Endothelial cell of umbilical vein (primary cell): ENCODE data around the gene PIRT. TPM values are rescaled to one million over a fixed set of nuclear protein-coding genes. Genes with fewer than 3 reads are reported as not detected.

Source experiments
- BruUV-seq: library from RNA; stranded (reverse); fragments of 400-500 nt; replicated peaks from 2 replicates; lab custom pipeline; 2021; lab: Mats Ljungman, UMichigan
- CTCF ChIA-PET: fragments of 300-600, 350-600 bp; sonication (Branson Sonifier 250); formaldehyde crosslinking; loops from one replicate; lab custom pipeline; 2021; ENCODE audit warnings: antibody characterized with exemption, inconsistent platforms; lab: Charles Lee
- POLR2A ChIA-PET: fragments of 300-600, 350-600 bp; sonication (Branson Sonifier 250); formaldehyde crosslinking; loops from one replicate; lab custom pipeline; 2021; ENCODE audit warnings: antibody characterized with exemption, inconsistent platforms; lab: Charles Lee
- DNase-seq: peaks from one replicate; pipeline ENCODE4 v3.0.0-alpha.2; 2011; ENCODE audit warnings: low read depth, low spot score
- FAIRE-seq: peaks from 2 replicates; lab custom pipeline; 2011; peaks lifted over from hg19 to GRCh38; lab: Jason Lieb, UNC
- H2AFZ ChIP-seq: 2 replicates; pipeline ENCODE4 v1.6.0; 2012; ENCODE audit warnings: low read depth, low read length, control low read depth, inconsistent platforms
- H3K27ac ChIP-seq: 2 replicates; pipeline ENCODE4 v1.5.1; 2011; ENCODE audit warnings: low read depth, mild to moderate bottlenecking, control low read depth, low read length, moderate library complexity; ENCODE audit not compliant: insufficient read depth
- H3K27me3 ChIP-seq, 2 experiments: 2 replicates each; pipeline versions ENCODE4 v1.6.0 to v1.6.1; 2011; ENCODE audit warnings: low read length in 2 of 2, mixed read lengths in 1 of 2; ENCODE audit not compliant: control insufficient read depth in 2 of 2, insufficient read depth in 2 of 2
- H3K36me3 ChIP-seq, 2 experiments: 2 replicates in 1 of 2; 3 replicates in 1 of 2; pipeline ENCODE4 v1.5.1; 2011; ENCODE audit warnings: low read length in 2 of 2, mild to moderate bottlenecking in 1 of 2, moderate library complexity in 1 of 2; ENCODE audit not compliant: control insufficient read depth in 2 of 2, insufficient read depth in 2 of 2; ENCODE audit errors: extremely low read depth in 1 of 2
- H3K4me1 ChIP-seq: 3 replicates; pipeline ENCODE4 v1.5.1; 2011; ENCODE audit warnings: mild to moderate bottlenecking, low read length; ENCODE audit not compliant: control insufficient read depth, insufficient read depth; ENCODE audit errors: extremely low read depth
- H3K4me2 ChIP-seq: 2 replicates; pipeline ENCODE4 v1.6.1; 2011; ENCODE audit warnings: low read length, control low read depth, mixed read lengths; ENCODE audit not compliant: insufficient read depth
- H3K4me3 ChIP-seq, 3 experiments: fragments of 200-600 bp in 1 of 3; sonication (generic), shearing (Covaris generic) in 1 of 3; replicated peaks in 1 of 3; 2 replicates each; pipeline ENCODE4 v1.5.1; 2011 to 2016; ENCODE audit warnings: control low read depth in 3 of 3, low read length in 3 of 3, mild to moderate bottlenecking in 2 of 3, inconsistent platforms in 1 of 3, low read depth in 1 of 3, moderate library complexity in 1 of 3; ENCODE audit not compliant: insufficient read depth in 1 of 3
- H3K79me2 ChIP-seq: 2 replicates; pipeline ENCODE4 v1.6.0; 2012; ENCODE audit warnings: low read length, inconsistent platforms; ENCODE audit not compliant: control insufficient read depth, insufficient read depth
- H3K9ac ChIP-seq: replicated peaks from 2 replicates; pipeline ENCODE3; 2011; ENCODE audit warnings: low read length, control low read depth; ENCODE audit not compliant: insufficient read depth; ENCODE audit errors: extremely low read depth
- H3K9me1 ChIP-seq: replicated peaks from 3 replicates; pipeline ENCODE4 v1.6.0; 2011; ENCODE audit warnings: mild to moderate bottlenecking, low read length; ENCODE audit not compliant: control insufficient read depth, insufficient read depth; ENCODE audit errors: extremely low read depth
- H3K9me3 ChIP-seq: replicated peaks from 2 replicates; pipeline ENCODE4 v1.5.1; 2012; ENCODE audit warnings: low read length, inconsistent platforms; ENCODE audit not compliant: control insufficient read depth, insufficient read depth
- H4K20me1 ChIP-seq: replicated peaks from 2 replicates; pipeline ENCODE3; 2011; ENCODE audit warnings: mild to moderate bottlenecking, low read length; ENCODE audit not compliant: control insufficient read depth, insufficient read depth; ENCODE audit errors: extremely low read depth
- CTCF ChIP-seq, 2 donors: IDR thresholded peaks; 1 replicate in 1 of 2; 2 replicates in 1 of 2; pipeline ENCODE4 v1.5.1; 2011; ENCODE audit warnings: low read length in 2 of 2, mild to moderate bottlenecking in 2 of 2, moderate library complexity in 2 of 2, control low read depth in 1 of 2, inconsistent platforms in 1 of 2, low read depth in 1 of 2; ENCODE audit not compliant: insufficient read depth in 1 of 2; ENCODE audit errors: extremely low read depth in 1 of 2
- EZH2 ChIP-seq: IDR thresholded peaks from 2 replicates; pipeline ENCODE4 v1.6.1; 2012; ENCODE audit warnings: borderline replicate concordance, low read depth, mild to moderate bottlenecking, moderate library complexity, low read length, inconsistent platforms; ENCODE audit not compliant: severe bottlenecking
- FOS ChIP-seq: IDR thresholded peaks from 2 replicates; pipeline ENCODE4 v1.6.1; 2011; ENCODE audit warnings: mild to moderate bottlenecking, low read length, moderate library complexity, borderline replicate concordance; ENCODE audit not compliant: insufficient read depth
- GATA2 ChIP-seq: IDR thresholded peaks from 2 replicates; pipeline ENCODE4 v1.7.0; 2011; ENCODE audit warnings: low read depth, mild to moderate bottlenecking, moderate library complexity, mixed read lengths, low read length; ENCODE audit not compliant: insufficient read length, insufficient read depth
- JUN ChIP-seq: IDR thresholded peaks from 2 replicates; pipeline ENCODE4 v1.6.1; 2011; ENCODE audit warnings: borderline replicate concordance, low read depth; ENCODE audit not compliant: insufficient read length, insufficient read depth
- MAX ChIP-seq: IDR thresholded peaks from 2 replicates; pipeline ENCODE4 v1.6.1; 2011; ENCODE audit not compliant: insufficient read depth, insufficient read length
- MYC ChIP-seq: IDR thresholded peaks from one replicate; pipeline ENCODE4 v1.6.1; 2011; ENCODE audit warnings: mild to moderate bottlenecking, low read depth, low read length
- POLR2A ChIP-seq: IDR thresholded peaks from 2 replicates; pipeline ENCODE4 v1.6.1; 2012; ENCODE audit warnings: low read depth, mild to moderate bottlenecking, control low read depth, low read length
- POLR2AphosphoS5 ChIP-seq: IDR thresholded peaks from 2 replicates; pipeline ENCODE4 v1.6.1; 2012; ENCODE audit warnings: low read depth, mild to moderate bottlenecking, control low read depth, low read length, moderate library complexity; ENCODE audit not compliant: insufficient read depth
- dilution Hi-C: fragments of 300-500 bp; cut with MboI; formaldehyde crosslinking; loops from one replicate; pipeline ENCODE4 v1.15.0; 2019; ENCODE audit warnings: low sequenced_read_pairs; ENCODE audit not compliant: extremely low pct_ligation_motif_present
- intact Hi-C: fragments of 100-400 bp; cut with micrococcal nuclease; formaldehyde crosslinking; loops from one replicate; pipeline ENCODE4 v1.10.0; 2022
- polyA plus RNA-seq, 4 experiments: library from polyadenylated mRNA; depleted of rRNA in 3 of 4; stranded (reverse) in 3 of 4; unstranded in 1 of 4; fragments of >200 nt; gene quantifications; 2 replicates each; pipeline versions ENCODE4 v1.2.1 to v1.2.3, GENCODE V29; 2011 to 2012; ENCODE audit warnings: missing spikeins in 1 of 4
- total RNA-seq: library from RNA; stranded (reverse); gene quantifications from 2 replicates; pipeline ENCODE4 v1.2.3, GENCODE V29; 2021

The PIRT gene
- total and polyA plus RNA-seq, 2 donors (not counting 3 experiments of a cell fraction or from before 2014, with no cell fraction given), result not detected

GRCh38 chr17:10812674-10813073 lies 25.2 kb downstream of the PIRT start:
- Histone ChIP-seq H3K9me1 (no peaks in the 10 kb centered on the region), H3K27me3 (no peaks in the 10 kb centered on the region), H3K27ac (no peak overlapping the region), H3K9ac (no peak overlapping the region), H3K79me2 (no peaks in the 10 kb centered on the region), H2AFZ (no peak overlapping the region), H4K20me1 (no peaks in the 10 kb centered on the region), H3K9me3 (no peaks in the 10 kb centered on the region), H3K4me2 (no peak overlapping the region), H3K36me3 (no peaks in the 10 kb centered on the region), H3K4me3 (no peak overlapping the region), H3K4me1 (no peaks in the 10 kb centered on the region)
- intact Hi-C loops (no loop called here), dilution Hi-C loops (no loop called here)
- DNase-seq (no peak), FAIRE-seq (no peak)
- CTCF ChIA-PET, result no interaction called here
- no TSS peak for BruUV-seq
- POLR2A ChIA-PET, result no interaction called here
- no peak for TF ChIP-seq MYC
- TF ChIP-seq GATA2, result no peak
- no peak for TF ChIP-seq POLR2AphosphoS5
- no peak for TF ChIP-seq CTCF (IDR thresholded peaks at IDR 0.05; ENCODE audit: extremely low read depth in 1 of 2, insufficient read depth in 1 of 2, low read depth in 1 of 2, low read length in 2 of 2)
- TF ChIP-seq FOS, result no peak
- no peak for TF ChIP-seq EZH2
- no peak for TF ChIP-seq POLR2A
- no peak for TF ChIP-seq JUN
- TF ChIP-seq MAX, result no peak
